Kidney (tissue), 14 donors: Measurements from ENCODE around the gene MYORG. TPM values are rescaled to one million over a fixed set of nuclear protein-coding genes. Genes with fewer than 3 reads are reported as not detected.

Experiments used
- DNase-seq, 5 donors: peaks; one replicate each; pipeline ENCODE4 v3.0.0-alpha.2; 2013 to 2020
- FAIRE-seq: peaks from 2 replicates; lab custom pipeline; 2012; peaks lifted over from hg19 to GRCh38; lab: Jason Lieb, UNC
- H3K27ac ChIP-seq, 2 donors: one replicate each; pipeline ENCODE4 v1.7.0; 2013; ENCODE audit warnings: low read depth in 2 of 2, low read length in 2 of 2, inconsistent platforms in 1 of 2
- H3K27me3 ChIP-seq: one replicate; pipeline ENCODE4 v1.7.1; 2013; ENCODE audit warnings: low read length, inconsistent platforms; ENCODE audit not compliant: control insufficient read depth, insufficient read depth
- H3K36me3 ChIP-seq, 3 donors: one replicate each; pipeline versions ENCODE4 v1.7.0 to v1.7.1; 2013; ENCODE audit warnings: low read length in 3 of 3, control low read depth in 1 of 3, inconsistent platforms in 1 of 3; ENCODE audit not compliant: insufficient read depth in 3 of 3, control insufficient read depth in 2 of 3
- H3K4me1 ChIP-seq, 3 donors: one replicate each; pipeline versions ENCODE4 v1.7.0 to v1.7.1; 2013; ENCODE audit warnings: low read length in 3 of 3, inconsistent platforms in 1 of 3, low read depth in 1 of 3; ENCODE audit not compliant: control insufficient read depth in 2 of 3, insufficient read depth in 2 of 3
- H3K4me3 ChIP-seq, 3 donors: one replicate each; pipeline versions ENCODE4 v1.7.0 to v1.8.1; 2013; ENCODE audit warnings: low read length in 3 of 3, control low read depth in 1 of 3, inconsistent platforms in 1 of 3
- H3K9ac ChIP-seq, 3 donors: one replicate each; pipeline versions ENCODE4 v1.7.0 to v1.7.1; 2013; ENCODE audit warnings: low read length in 3 of 3, control low read depth in 1 of 3, inconsistent platforms in 1 of 3
- H3K9me3 ChIP-seq, 3 donors: one replicate each; pipeline versions ENCODE4 v1.7.0 to v1.7.1; 2013; ENCODE audit warnings: low read length in 3 of 3, control low read depth in 1 of 3, inconsistent platforms in 1 of 3; ENCODE audit not compliant: control insufficient read depth in 2 of 3, insufficient read depth in 1 of 3
- CTCF ChIP-seq: IDR thresholded peaks from 3 replicates; pipeline ENCODE4 v1.5.1; 2012; ENCODE audit warnings: mild to moderate bottlenecking, moderate library complexity, borderline replicate concordance; ENCODE audit not compliant: insufficient read depth; ENCODE audit errors: extremely low read depth
- intact Hi-C: fragments of 100-400 bp; cut with DNase I; formaldehyde crosslinking; loops from one replicate; pipeline ENCODE4 v1.11.1; 2022
- polyA plus RNA-seq: library from polyadenylated mRNA; stranded (reverse); fragments of 350-450 nt; fragmentation: Illumina TruSeq; extraction: RNeasy Lipid Tissue Mini Kit (QIAGEN cat#74804); gene quantifications from one replicate; pipeline ENCODE4 v1.2.3, GENCODE V29; 2014; ENCODE audit warnings: low read depth, low replicate concordance; ENCODE audit not compliant: insufficient read depth
- total RNA-seq: library from RNA; stranded (reverse); fragmentation: NEBNext Ultra II Directional; extraction: Animal tissue kit (Norgen Biotek cat#: 25700); gene quantifications from one replicate; pipeline ENCODE4 v1.2.1, GENCODE V29; 2021
- donor health status: control.
- donor health status: control.
- donor health status: control.
- donor health status: control.
- donor health status: control.
- donor health status: DM: yes; HTN: yes; CAD: no.
- donor health status: Normal renal cell carcinoma (clear cell type).

Gene MYORG
- total and polyA plus RNA-seq, 2 donors from 2014 or later, result 8.1 to 13.5 TPM

- Histone ChIP-seq H3K36me3 (no peaks in the 10 kb centered on the region), H3K4me1 (no peaks in the 10 kb centered on the region), H3K27ac (no peak overlapping the region), H3K4me3 (no peak overlapping the region), H3K9me3 (no peaks in the 10 kb centered on the region), H3K9ac (no peak overlapping the region), H3K27me3 (no peaks in the 10 kb centered on the region)
- DNase-seq (no peak), FAIRE-seq (no peak)
- intact Hi-C loops, result no loop called here
- TF ChIP-seq CTCF, result no peak
Observed at GRCh38 chr9:34322899-34323591, 53.7 kb downstream of the MYORG start.

- no peaks in the 10 kb centered on the region for H3K9me3 ChIP-seq
- no peak for TF ChIP-seq CTCF
- FAIRE-seq (no peak), DNase-seq (no peak)
- H3K36me3 ChIP-seq, result no peaks in the 10 kb centered on the region
- no peak overlapping the region for H3K9ac ChIP-seq
- intact Hi-C loops, result no loop called here
- no peaks in the 10 kb centered on the region for H3K27me3 ChIP-seq
- no peak overlapping the region for H3K27ac ChIP-seq
- H3K4me3 ChIP-seq, result no peak overlapping the region
- no peaks in the 10 kb centered on the region for H3K4me1 ChIP-seq
Observed at GRCh38 chr9:34321451-34321850, 55.2 kb downstream of the MYORG start.

- Histone ChIP-seq H3K27me3 (no peaks in the 10 kb centered on the region), H3K9ac (no peak overlapping the region), H3K9me3 (no peaks in the 10 kb centered on the region), H3K36me3 (no peaks in the 10 kb centered on the region), H3K4me3 (no peak overlapping the region), H3K27ac (no peak overlapping the region), H3K4me1 (no peaks in the 10 kb centered on the region)
- intact Hi-C loops, result no loop called here
- TF ChIP-seq CTCF, result no peak
- DNase-seq (peak in 1 of 5 donors; percentile 67), FAIRE-seq (no peak)
Observed at GRCh38 chr9:34318163-34318790, 58.4 kb downstream of the MYORG start.
